HCT116 (cell line): ENCODE results near the gene ACTBL2. TPM values are rescaled to one million over a fixed set of nuclear protein-coding genes. Genes with fewer than 3 reads are reported as not detected.

Source experiments
- ATAC-seq: fragments of 200-7000 bp; cut with Tn5 transposase; 2 replicates; pipeline ENCODE4 v1.9.1; 2020; ENCODE audit warnings: mild to moderate bottlenecking, moderate library complexity
- BruUV-seq: library from RNA; stranded (reverse); fragments of 400-500 nt; replicated peaks from 2 replicates; lab custom pipeline; 2021; lab: Mats Ljungman, UMichigan
- CTCF ChIA-PET: fragments of 300-600 bp; sonication (Branson Sonifier 250); formaldehyde crosslinking; loops from one replicate; lab custom pipeline; 2021; ENCODE audit warnings: antibody characterized with exemption; lab: Charles Lee
- POLR2A ChIA-PET: fragments of 300-600, 350-600 bp; sonication (Branson Sonifier 250); formaldehyde crosslinking; loops from one replicate; lab custom pipeline; 2021; ENCODE audit warnings: antibody characterized with exemption; lab: Charles Lee
- RAD21 ChIA-PET, 2 experiments: fragments of 300-600 bp; sonication (Branson Sonifier 250); formaldehyde crosslinking; loops; one replicate each; lab custom pipeline; 2023; ENCODE audit warnings: low total read pairs in 2 of 2; ENCODE audit not compliant: uncharacterized antibody in 2 of 2, unreplicated experiment in 2 of 2, low non-redundant PET in 1 of 2; lab: Charles Lee
- DNase-seq: peaks from one replicate; pipeline ENCODE4 v3.0.0-alpha.2; 2010; ENCODE audit warnings: low read depth, low spot score
- H2AFZ ChIP-seq: fragments of 200-600 bp; shearing (Covaris generic), sonication (generic); 2 replicates; pipeline ENCODE4 v1.6.1; 2017; ENCODE audit warnings: low read depth, mixed run types, mixed read lengths, antibody characterized with exemption, low read length; ENCODE audit not compliant: poor library complexity, severe bottlenecking
- H3K27ac ChIP-seq: 2 replicates; pipeline ENCODE4 v1.5.1; 2012; ENCODE audit warnings: low read depth, low read length
- H3K27me3 ChIP-seq: fragments of 200-600 bp; sonication (generic); 2 replicates; pipeline ENCODE4 v1.6.1; 2016; ENCODE audit warnings: mixed run types, low read length, mixed read lengths; ENCODE audit not compliant: insufficient read depth
- H3K36me3 ChIP-seq, 2 experiments: fragments of 200-500 bp in 1 of 2; fragments of 200-600 bp in 1 of 2; sonication (Bioruptor generic) in 1 of 2; sonication (generic) in 1 of 2; 2 replicates each; pipeline versions ENCODE4 v1.5.1 to v1.6.1; 2014 to 2016; ENCODE audit warnings: low read length in 2 of 2, inconsistent platforms in 1 of 2, mixed read lengths in 1 of 2, mixed run types in 1 of 2; ENCODE audit not compliant: insufficient read depth in 2 of 2, control insufficient read depth in 1 of 2
- H3K4me1 ChIP-seq, 2 experiments: fragments of 200-600 bp in 1 of 2; sonication (generic) in 1 of 2; 2 replicates each; pipeline versions ENCODE4 v1.5.1 to v1.6.1; 2012 to 2017; ENCODE audit warnings: low read length in 2 of 2, inconsistent platforms in 1 of 2, mild to moderate bottlenecking in 1 of 2, mixed read lengths in 1 of 2, mixed run types in 1 of 2, moderate library complexity in 1 of 2; ENCODE audit not compliant: insufficient read depth in 2 of 2, control insufficient read depth in 1 of 2
- H3K4me2 ChIP-seq: fragments of 200-600 bp; sonication (generic); 2 replicates; pipeline ENCODE4 v1.6.1; 2017; ENCODE audit warnings: mixed run types, low read length, mixed read lengths
- H3K4me3 ChIP-seq, 2 experiments: fragments of 200-600 bp in 1 of 2; sonication (generic) in 1 of 2; replicated peaks in 1 of 2; 2 replicates each; pipeline ENCODE4 v1.5.1; 2011 to 2016; ENCODE audit warnings: low read length in 2 of 2, control low read depth in 1 of 2, low read depth in 1 of 2, mild to moderate bottlenecking in 1 of 2, mixed read lengths in 1 of 2, mixed run types in 1 of 2
- H3K79me2 ChIP-seq: fragments of 200-600 bp; sonication (generic); 2 replicates; pipeline ENCODE4 v1.6.1; 2017; ENCODE audit warnings: mild to moderate bottlenecking, mixed run types, low read length, moderate library complexity, mixed read lengths; ENCODE audit not compliant: insufficient read depth
- H3K9ac ChIP-seq: fragments of 200-600 bp; sonication (generic); 2 replicates; pipeline ENCODE4 v1.6.1; 2016; ENCODE audit warnings: low read length, mixed read lengths
- H3K9me2 ChIP-seq: fragments of 200-600 bp; sonication (generic), shearing (Covaris generic); 2 replicates; pipeline ENCODE4 v1.6.1; 2017; ENCODE audit warnings: mixed run types, mild to moderate bottlenecking, moderate library complexity; ENCODE audit not compliant: insufficient read depth
- H3K9me3 ChIP-seq, 2 experiments: fragments of 200-500 bp in 1 of 2; fragments of 200-600 bp in 1 of 2; sonication (Bioruptor generic) in 1 of 2; sonication (generic) in 1 of 2; 2 replicates each; pipeline ENCODE4 v1.6.1; 2014 to 2017; ENCODE audit warnings: low read length in 2 of 2, mixed read lengths in 2 of 2, inconsistent platforms in 1 of 2, low read depth in 1 of 2, mild to moderate bottlenecking in 1 of 2, mixed run types in 1 of 2, moderate library complexity in 1 of 2; ENCODE audit not compliant: control insufficient read depth in 1 of 2, insufficient read depth in 1 of 2
- H4K20me1 ChIP-seq: fragments of 200-600 bp; sonication (generic), shearing (Covaris generic); 2 replicates; pipeline ENCODE4 v1.6.1; 2017; ENCODE audit warnings: mixed run types, mild to moderate bottlenecking, moderate library complexity; ENCODE audit not compliant: insufficient read depth
- CBX3 ChIP-seq: IDR thresholded peaks from 2 replicates; pipeline ENCODE4 v1.6.1; 2012; ENCODE audit warnings: low read depth
- JUND ChIP-seq: IDR thresholded peaks from 2 replicates; pipeline ENCODE4 v1.6.1; 2012
- POLR2A ChIP-seq: IDR thresholded peaks from 2 replicates; pipeline ENCODE4 v1.7.0; 2011; ENCODE audit warnings: borderline replicate concordance; ENCODE audit not compliant: insufficient read depth, insufficient read length; ENCODE audit errors: extremely low read depth
- TCF7L2 ChIP-seq: IDR thresholded peaks from 2 replicates; pipeline ENCODE4 v1.7.0; 2011; ENCODE audit warnings: borderline replicate concordance, inconsistent platforms; ENCODE audit not compliant: insufficient read depth, insufficient read length; ENCODE audit errors: extremely low read depth
- YY1 ChIP-seq: IDR thresholded peaks from 2 replicates; pipeline ENCODE4 v1.6.1; 2011; ENCODE audit warnings: low read length, low read depth, moderate library complexity, mild to moderate bottlenecking; ENCODE audit not compliant: insufficient replicate concordance; ENCODE audit errors: extremely low read depth
- intact Hi-C: fragments of 100-400 bp; cut with micrococcal nuclease; formaldehyde crosslinking; loops from 2 replicates; pipeline ENCODE4 v1.10.0; 2022
- total RNA-seq: library from RNA; stranded (reverse); gene quantifications from one replicate; pipeline ENCODE4 v1.2.1, GENCODE V29; 2021; ENCODE audit not compliant: unreplicated experiment
- TF ChIP-seq, protein P1 (sequence below): IDR thresholded peaks from 2 replicates; pipeline ENCODE4 v1.6.1; 2012; ENCODE audit warnings: low read depth

ACTBL2 gene
- total RNA-seq, 1 experiment from 2014 or later, result 0.07 TPM

- Histone ChIP-seq H3K9ac (no peak overlapping the region), H3K27me3 (no peaks in the 10 kb centered on the region), H3K4me2 (no peak overlapping the region), H3K4me3 (no peak overlapping the region), H4K20me1 (no peaks in the 10 kb centered on the region), H3K79me2 (no peaks in the 10 kb centered on the region)
- ChIA-PET POLR2A (no interaction called here), CTCF (interaction anchor here (1.0 to 1.5 kb wide), 2 partner anchors 148 to 959 kb away, joined by 4 to 6 read pairs; no protein-coding TSS in a partner anchor), RAD21 (no interaction called here)
- no peak; the same call in 1 of the 2 replicates for ATAC-seq
- intact Hi-C loops, result loop anchor here (5.0 kb wide), 1 partner anchor 266 kb away; no protein-coding TSS in a partner anchor
- TF ChIP-seq YY1 (no peak), POLR2A (no peak), CBX3 (no peak), JUND (no peak), TCF7L2 (no peak)
- TF ChIP-seq, protein P1, sequence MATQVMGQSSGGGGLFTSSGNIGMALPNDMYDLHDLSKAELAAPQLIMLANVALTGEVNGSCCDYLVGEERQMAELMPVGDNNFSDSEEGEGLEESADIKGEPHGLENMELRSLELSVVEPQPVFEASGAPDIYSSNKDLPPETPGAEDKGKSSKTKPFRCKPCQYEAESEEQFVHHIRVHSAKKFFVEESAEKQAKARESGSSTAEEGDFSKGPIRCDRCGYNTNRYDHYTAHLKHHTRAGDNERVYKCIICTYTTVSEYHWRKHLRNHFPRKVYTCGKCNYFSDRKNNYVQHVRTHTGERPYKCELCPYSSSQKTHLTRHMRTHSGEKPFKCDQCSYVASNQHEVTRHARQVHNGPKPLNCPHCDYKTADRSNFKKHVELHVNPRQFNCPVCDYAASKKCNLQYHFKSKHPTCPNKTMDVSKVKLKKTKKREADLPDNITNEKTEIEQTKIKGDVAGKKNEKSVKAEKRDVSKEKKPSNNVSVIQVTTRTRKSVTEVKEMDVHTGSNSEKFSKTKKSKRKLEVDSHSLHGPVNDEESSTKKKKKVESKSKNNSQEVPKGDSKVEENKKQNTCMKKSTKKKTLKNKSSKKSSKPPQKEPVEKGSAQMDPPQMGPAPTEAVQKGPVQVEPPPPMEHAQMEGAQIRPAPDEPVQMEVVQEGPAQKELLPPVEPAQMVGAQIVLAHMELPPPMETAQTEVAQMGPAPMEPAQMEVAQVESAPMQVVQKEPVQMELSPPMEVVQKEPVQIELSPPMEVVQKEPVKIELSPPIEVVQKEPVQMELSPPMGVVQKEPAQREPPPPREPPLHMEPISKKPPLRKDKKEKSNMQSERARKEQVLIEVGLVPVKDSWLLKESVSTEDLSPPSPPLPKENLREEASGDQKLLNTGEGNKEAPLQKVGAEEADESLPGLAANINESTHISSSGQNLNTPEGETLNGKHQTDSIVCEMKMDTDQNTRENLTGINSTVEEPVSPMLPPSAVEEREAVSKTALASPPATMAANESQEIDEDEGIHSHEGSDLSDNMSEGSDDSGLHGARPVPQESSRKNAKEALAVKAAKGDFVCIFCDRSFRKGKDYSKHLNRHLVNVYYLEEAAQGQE, result no peak
- TF ChIP-seq, all 23 proteins: peak for 0
- no TSS peak for BruUV-seq
- H3K4me1 ChIP-seq, result peaks cover 9 to 28% of the 10 kb centered on the region in 2 experiments; a peak in 3 of 4 replicates
- H3K27ac ChIP-seq, result no peak overlapping the region
- no peak overlapping the region for H2AFZ ChIP-seq
- H3K9me2 ChIP-seq, result no peaks in the 10 kb centered on the region
- DNase-seq, result no peak
- H3K9me3 ChIP-seq, result no peaks in the 10 kb centered on the region
- H3K36me3 ChIP-seq, result no peaks in the 10 kb centered on the region
These were observed 19.0 kb upstream of the ACTBL2 start for GRCh38 chr5:57501414-57502201.
